ENCODE results near the gene GALNT17.
"Not testable (repeated sequence)": the region's sequence is repeated elsewhere in the genome, so short reads cannot be mapped to it uniquely, and the experiment has no call there.

The GALNT17 gene

GRCh38 chr7:71626206-71626605 lies 494.3 kb downstream of the GALNT17 start:
- DNase-seq (ENCODE audit: low read depth in 2 of 2), result no peak

- no peak for DNase-seq (ENCODE audit: low read depth in 2 of 2)
Measured at GRCh38 chr7:71627651-71628050, 495.7 kb downstream of the GALNT17 start.

- no peak for DNase-seq (ENCODE audit: low read depth in 2 of 2)
Measured at GRCh38 chr7:71630516-71630915, 498.6 kb downstream of the GALNT17 start.

GRCh38 chr7:71633551-71634008 lies 501.6 kb downstream of the GALNT17 start:
- DNase-seq (ENCODE audit: low read depth in 2 of 2), result no peak

DNA sequence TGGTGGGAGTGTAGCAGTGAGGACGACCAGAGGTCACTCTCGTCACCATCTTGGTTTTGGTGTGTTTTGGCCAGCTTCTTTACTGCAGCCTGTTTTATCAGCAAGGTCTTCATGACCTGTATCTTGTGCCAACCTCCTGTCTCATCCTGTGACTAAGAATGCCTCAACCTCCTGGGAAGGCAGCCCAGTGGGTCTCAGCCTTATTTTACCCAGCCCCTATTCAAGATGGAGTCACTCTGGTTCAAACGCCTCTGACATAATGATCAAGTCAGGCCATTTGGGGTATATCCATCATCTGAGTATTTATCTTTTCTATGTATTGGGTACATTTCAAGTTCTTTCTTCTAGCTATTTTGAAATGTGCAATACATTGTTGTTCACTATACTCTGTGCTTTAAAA lies 503.9 kb downstream of the GALNT17 start:
- not testable (repeated sequence) for DNase-seq (ENCODE audit: low read depth in 2 of 2)

DNA sequence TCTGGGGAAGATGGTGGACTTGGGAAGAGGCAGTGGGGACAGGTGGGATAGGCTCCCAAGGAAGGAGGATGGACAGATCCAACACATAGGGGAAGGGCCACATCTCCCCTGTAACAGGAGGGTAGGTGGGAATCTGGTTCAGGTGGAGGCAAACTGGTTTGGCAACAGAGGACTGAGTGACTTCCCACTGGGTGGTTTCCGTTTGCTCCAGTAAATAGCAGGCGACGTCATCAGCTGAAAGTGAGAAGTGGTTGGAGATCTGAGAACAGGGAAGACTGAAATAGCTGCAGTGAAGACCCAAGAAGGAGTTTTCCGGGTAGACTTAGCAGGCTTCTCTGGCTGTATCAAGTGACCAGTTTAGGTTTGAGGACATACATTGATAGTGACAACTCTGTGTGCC lies 504.4 kb downstream of the GALNT17 start:
- no peak for DNase-seq (ENCODE audit: low read depth in 2 of 2)

DNA sequence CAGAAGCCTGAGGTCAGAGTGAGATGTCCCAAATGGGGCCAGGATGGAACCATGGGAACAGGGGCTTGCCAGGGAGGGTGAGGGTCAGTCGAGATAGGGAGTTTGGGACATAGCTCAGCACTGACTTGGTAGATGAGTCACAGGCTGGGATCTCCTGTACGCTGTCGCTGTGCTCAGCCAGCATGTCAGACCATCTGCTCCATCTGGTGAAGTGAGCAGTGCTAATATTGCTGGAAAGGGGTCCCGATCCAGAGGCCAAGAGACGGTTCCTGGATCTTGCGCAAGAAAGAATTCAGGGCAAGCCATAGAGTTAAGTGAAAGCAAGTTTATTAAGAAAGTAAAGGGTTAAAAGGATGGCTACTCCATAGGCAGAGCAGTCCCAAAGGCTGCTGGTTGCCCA lies 505.6 kb downstream of the GALNT17 start:
- no peak for DNase-seq (ENCODE audit: low read depth in 2 of 2)

DNA sequence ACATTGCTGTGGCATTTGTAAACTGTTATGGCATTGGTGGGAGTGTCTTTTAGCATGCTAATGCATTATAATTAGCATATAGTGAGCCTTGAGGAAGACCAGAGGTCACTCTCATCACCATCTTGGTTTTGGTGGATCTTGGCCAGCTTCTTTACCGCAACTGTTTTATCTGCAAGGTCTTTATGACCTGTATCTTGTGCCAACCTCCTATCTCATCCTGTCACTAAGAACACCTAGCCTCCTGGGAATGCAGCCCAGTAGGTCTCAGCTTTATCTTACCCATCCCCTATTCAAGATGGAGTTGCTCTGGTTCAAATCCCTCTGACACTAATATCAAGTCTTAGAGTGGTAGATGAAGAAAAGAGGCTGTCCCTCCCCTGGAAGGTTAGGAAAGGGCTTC lies 506.2 kb downstream of the GALNT17 start:
- no peak for DNase-seq (ENCODE audit: low read depth in 2 of 2)

DNA sequence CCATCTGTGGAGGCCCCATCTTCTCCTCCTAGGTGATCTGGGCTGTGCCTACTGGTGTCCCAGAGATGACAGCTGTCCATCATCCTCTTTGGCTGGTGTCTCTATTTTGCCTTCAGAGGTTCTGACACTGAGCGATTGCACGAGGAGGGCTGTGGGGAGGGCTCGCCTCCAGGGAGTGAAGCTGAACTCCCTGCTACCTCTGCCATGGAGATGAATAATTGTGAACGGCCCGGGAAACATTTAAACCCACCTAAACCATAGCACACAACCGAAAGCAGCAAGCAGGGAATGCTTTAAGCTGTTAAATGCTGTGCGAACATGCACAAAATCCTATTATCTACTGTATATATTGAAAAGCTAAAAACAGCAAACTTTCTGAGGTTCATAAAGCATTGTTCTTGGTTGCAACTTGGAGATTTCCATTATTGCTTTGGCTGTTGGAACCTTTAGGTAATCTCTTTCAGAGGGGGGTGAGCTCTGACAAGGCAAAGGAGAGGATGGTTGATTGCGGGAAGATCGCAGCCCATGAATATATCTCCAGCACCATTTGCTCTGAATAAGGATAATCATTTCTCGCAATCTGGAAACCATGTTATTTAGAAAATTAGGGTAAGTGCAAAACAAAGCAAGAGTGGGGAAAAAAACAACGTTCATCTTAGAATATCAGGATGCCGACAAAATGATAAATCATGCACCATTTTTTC lies 507.6 kb downstream of the GALNT17 start:
- DNase-seq (ENCODE audit: low read depth in 2 of 2), result no peak

DNA sequence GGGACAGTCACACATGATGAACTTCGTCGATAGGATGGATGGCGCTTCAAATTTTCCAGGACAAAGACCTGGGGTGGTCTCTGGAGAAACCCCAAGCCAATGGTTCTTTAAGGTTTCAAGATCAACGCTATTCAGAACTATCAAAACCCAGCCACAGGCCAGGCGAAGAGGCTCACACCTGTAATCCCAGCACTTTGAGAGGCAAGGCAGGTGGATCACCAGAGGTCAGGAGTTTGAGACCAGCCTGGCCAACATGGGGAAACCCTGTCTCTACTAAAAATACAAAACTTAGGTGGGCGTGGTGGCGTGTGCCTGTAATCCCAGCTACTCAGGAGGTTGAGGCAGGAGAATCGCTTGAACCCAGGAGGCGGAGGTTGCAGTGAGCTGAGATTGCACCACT lies 511.1 kb downstream of the GALNT17 start:
- not testable (repeated sequence) for DNase-seq (ENCODE audit: low read depth in 2 of 2)

DNA sequence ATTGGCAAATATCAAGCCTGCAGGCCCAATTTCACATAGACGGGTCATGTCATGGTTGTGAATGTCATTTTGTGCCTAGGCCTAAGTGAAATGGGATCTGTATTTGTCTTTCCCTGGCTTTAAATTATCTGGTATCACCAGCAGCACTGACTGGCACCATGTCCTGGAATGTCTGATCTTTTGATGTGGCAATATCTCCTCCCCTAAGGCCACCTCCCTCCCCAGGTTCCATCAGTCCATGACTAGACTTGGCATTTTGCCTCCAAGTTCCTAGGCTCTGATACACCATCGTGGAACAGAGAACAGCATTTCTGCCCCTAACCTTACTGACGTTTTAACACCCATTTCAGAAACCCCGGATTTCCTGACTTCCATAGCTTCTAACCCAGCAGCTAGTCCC lies 513.9 kb downstream of the GALNT17 start:
- DNase-seq (ENCODE audit: low read depth in 2 of 2), result no peak

DNA sequence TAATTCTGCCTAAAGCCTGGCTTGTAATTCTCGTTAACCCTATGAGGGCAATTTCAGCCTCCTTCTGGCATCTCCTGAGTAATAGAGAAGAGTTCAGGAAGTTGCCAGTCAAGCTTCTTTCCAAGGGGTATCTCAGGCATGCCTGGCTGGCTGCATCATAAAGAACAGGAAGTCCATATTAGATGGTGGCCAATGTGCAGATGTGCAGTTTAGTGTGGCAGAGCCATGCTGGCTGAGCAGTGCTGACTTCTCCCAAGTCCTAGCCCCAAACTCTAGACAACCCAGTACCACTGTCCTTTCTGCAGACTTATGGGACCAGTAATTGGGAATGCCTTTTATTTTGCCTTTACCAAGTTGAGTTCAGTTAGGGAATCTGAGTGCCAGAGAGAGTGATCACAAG lies 517.9 kb downstream of the GALNT17 start:
- DNase-seq (ENCODE audit: low read depth in 2 of 2), result no peak

DNA sequence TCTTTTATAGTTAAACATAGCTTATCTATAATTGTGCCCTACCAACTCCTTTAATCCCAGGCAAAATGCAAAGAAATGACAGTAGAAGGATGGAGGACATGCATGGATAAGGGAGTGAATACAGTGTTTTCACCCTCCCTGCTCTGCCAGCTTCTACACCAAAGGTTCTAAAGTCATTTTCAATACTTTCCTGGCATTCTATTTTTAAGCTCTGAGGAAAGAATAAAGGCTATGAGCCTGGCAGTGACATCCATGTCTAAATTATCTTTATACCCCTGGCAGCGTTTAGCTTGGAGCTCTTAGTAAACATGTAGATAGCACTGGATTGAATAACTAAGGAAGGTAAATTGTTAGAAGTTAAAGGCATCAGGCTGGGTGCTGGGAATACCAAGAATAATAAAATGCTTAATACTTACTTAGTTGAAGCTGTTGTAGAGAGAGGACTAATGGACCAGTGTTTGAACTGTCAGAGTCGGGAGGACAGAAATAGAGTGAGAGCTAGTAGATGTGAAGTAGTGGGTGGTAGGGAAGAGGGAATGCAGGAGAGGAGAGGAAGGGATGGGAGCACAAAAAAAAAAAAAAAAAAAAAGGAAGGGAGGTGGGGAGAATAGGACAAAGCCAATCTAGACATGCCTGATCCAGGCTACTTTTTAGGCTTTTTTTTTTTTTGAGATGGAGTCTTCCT lies 518.9 kb downstream of the GALNT17 start:
- no peak for DNase-seq (ENCODE audit: low read depth in 2 of 2)

DNA sequence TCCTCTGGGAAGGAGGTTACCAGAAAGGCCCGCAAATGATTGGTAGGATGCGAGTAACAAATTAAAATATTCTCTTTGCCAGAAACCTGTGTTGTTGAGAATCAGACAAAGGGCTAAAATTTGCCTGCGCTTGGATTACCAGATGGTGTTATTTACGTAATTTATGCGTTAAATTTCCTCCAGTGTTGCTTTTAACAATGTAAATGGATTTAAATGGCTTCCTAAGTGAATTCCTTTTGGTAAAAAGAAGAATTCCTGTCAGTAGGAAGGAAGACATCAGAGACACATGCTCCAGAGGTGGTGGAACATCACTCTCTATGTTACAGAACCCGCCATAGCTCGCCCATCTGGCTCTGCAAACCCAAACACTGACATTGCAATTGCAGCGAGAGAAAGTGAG lies 520.6 kb downstream of the GALNT17 start:
- DNase-seq (ENCODE audit: low read depth in 2 of 2), result no peak

GRCh38 chr7:71657386-71657785 lies 525.4 kb downstream of the GALNT17 start:
- no peak for DNase-seq (ENCODE audit: low read depth in 2 of 2)

- no peak for DNase-seq (ENCODE audit: low read depth in 2 of 2)
Measured at GRCh38 chr7:71659622-71660021, 527.7 kb downstream of the GALNT17 start.

DNA sequence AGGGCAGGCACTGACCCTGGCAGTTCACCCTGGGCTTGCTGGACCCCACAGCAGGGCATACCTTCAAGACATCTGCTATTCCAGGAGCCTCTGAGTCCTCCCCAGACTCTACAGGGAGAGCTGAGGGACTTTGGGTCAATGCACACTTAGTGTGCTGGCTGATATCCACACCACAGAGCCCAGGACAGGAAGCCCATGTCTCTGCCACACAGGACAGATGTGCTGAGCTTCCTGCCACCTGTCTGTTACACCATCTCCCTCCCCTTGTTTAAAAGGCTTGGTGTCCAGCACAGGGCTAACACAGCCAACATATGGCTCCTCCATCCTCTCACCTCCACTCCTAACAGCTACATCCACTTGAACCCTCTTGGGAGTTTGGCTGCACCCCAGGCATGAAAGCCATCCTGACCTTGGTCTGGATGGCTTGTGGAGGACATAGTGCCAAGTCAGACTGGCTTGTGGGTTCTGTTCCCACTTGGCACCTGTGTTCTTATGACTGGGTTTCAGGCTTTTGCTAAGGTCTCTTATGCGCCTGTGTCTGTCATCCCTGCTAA lies 529.8 kb downstream of the GALNT17 start:
- DNase-seq (ENCODE audit: low read depth in 2 of 2), result no peak

- DNase-seq (ENCODE audit: low read depth in 2 of 2), result no peak
Measured at GRCh38 chr7:71665716-71666115, 533.8 kb downstream of the GALNT17 start.

DNA sequence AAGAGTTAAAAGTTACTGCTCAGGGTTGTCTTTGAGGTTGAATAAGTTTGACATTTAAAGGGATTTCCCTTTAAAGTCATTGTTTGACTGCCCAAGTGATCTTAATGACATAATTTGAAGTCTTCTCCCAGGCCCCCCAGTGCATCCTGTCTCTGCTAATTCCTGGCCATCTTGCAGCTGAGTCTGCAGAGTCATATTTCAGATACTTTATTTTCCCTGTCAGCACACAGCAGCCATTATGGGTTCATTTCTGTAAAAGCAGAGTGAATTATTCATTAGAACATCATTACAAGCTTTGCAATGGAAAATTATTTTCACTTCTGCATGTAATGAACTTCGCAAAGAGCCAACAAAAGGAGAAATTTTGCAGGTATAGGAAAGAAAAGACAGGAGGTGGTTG lies 536.6 kb downstream of the GALNT17 start:
- no peak for DNase-seq (ENCODE audit: low read depth in 2 of 2)

DNA sequence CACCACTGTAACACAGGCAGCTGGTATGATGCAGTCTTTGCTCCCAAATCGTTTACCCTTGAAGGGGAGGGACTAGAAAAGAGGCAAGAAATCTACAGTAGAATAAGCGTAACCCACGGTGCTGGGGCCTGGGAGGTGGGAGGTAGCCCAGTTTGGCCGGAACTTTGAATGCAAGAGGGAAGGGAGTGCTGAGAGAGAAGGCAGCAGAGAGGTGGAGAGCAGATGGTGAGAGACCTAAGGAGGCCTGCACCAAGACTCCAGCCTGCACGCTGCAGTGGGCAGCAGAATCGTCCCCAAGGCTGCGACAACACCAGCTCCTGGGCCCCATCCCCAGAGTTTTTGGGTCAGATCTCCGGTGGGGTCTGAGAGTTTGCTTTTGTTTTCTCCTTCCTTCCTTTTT lies 547.5 kb downstream of the GALNT17 start:
- DNase-seq (ENCODE audit: low read depth in 2 of 2), result no peak

DNA sequence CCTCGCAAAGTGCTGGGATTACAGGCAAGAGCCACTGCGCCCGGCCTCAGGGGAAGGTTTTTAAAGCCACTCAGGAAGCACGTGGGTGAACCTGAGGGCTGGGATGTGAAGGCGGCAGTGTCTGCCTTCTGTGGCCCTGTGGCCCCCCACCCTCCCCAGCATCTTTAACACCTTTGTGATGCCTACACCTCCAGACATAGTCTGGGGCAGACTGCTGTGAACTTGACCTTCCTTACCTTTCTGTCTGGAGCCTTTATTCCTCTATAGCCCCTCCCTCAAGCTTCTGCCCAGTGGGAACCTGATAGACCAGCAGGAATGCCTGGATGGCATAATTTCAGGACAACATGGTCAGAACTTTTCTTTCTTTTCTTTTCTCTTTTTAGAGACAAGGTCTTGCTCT lies 550.2 kb downstream of the GALNT17 start:
- no peak for DNase-seq (ENCODE audit: low read depth in 2 of 2)

GRCh38 chr7:71682841-71683781 lies 551.2 kb downstream of the GALNT17 start:
- DNase-seq (ENCODE audit: low read depth in 2 of 2), result no peak
